IMR-90 (cell line): ENCODE data around the gene LGALS4. TPM values are rescaled to one million over a fixed set of nuclear protein-coding genes. Genes with fewer than 3 reads are reported as not detected.

Experiments used
- ATAC-seq: fragments of 200-7000 bp; cut with Tn5 transposase; 2 replicates; pipeline ENCODE4 v1.9.1; 2020; ENCODE audit warnings: low read depth, mild to moderate bottlenecking, moderate library complexity
- BruUV-seq: library from RNA; stranded (reverse); fragments of 400-500 nt; replicated peaks from 2 replicates; lab custom pipeline; 2021; lab: Mats Ljungman, UMichigan
- CTCF ChIA-PET: fragments of 300-600 bp; formaldehyde crosslinking; extraction: SDS; loops from one replicate; lab custom pipeline; 2021; ENCODE audit warnings: antibody characterized with exemption; lab: Yijun Ruan, JAX
- POLR2A ChIA-PET: fragments of 300-600 bp; sonication (Branson Sonifier 250); formaldehyde crosslinking; loops from one replicate; lab custom pipeline; 2022; ENCODE audit warnings: antibody characterized with exemption; ENCODE audit not compliant: unreplicated experiment; lab: Charles Lee
- DNase-seq: peaks from one replicate; pipeline ENCODE4 v3.0.0; 2013
- H2AFZ ChIP-seq: replicated peaks from 2 replicates; pipeline ENCODE3; 2013; ENCODE audit warnings: low read length, mild to moderate bottlenecking; ENCODE audit not compliant: poor library complexity
- H2AK5ac ChIP-seq: 2 replicates; pipeline ENCODE4 v1.6.1; 2013; ENCODE audit warnings: low read depth, low read length, inconsistent platforms
- H2AK9ac ChIP-seq: replicated peaks from 2 replicates; pipeline ENCODE3; 2013; ENCODE audit warnings: mild to moderate bottlenecking, low read depth, low read length, moderate library complexity; ENCODE audit not compliant: poor library complexity
- H2BK120ac ChIP-seq: 2 replicates; pipeline ENCODE4 v1.6.1; 2013; ENCODE audit warnings: low read depth, low read length, inconsistent platforms
- H2BK15ac ChIP-seq: 3 replicates; pipeline ENCODE4 v1.6.1; 2013; ENCODE audit warnings: low read depth, low read length, inconsistent platforms
- H2BK20ac ChIP-seq: 2 replicates; pipeline ENCODE4 v1.6.1; 2013; ENCODE audit warnings: low read depth, mild to moderate bottlenecking, inconsistent platforms, low read length, moderate library complexity
- H2BK5ac ChIP-seq: 2 replicates; pipeline ENCODE4 v1.6.1; 2013; ENCODE audit warnings: mild to moderate bottlenecking, low read depth, low read length, inconsistent platforms; ENCODE audit not compliant: poor library complexity, severe bottlenecking
- H3K14ac ChIP-seq: replicated peaks from 2 replicates; pipeline ENCODE4 v1.6.1; 2013; ENCODE audit warnings: low read depth, low read length, inconsistent platforms
- H3K18ac ChIP-seq: 2 replicates; pipeline ENCODE4 v1.6.1; 2013; ENCODE audit warnings: low read depth, low read length, control low read depth
- H3K23ac ChIP-seq: 2 replicates; pipeline ENCODE4 v1.6.1; 2013; ENCODE audit warnings: low read depth, low read length, inconsistent platforms
- H3K27ac ChIP-seq: 2 replicates; pipeline ENCODE4 v1.5.1; 2013; ENCODE audit warnings: mild to moderate bottlenecking, control low read depth, low read length; ENCODE audit not compliant: insufficient read depth
- H3K27me3 ChIP-seq: 2 replicates; pipeline ENCODE4 v1.6.1; 2013; ENCODE audit warnings: low read length; ENCODE audit not compliant: control insufficient read depth, insufficient read depth
- H3K36me3 ChIP-seq: 2 replicates; pipeline ENCODE4 v1.6.1; 2013; ENCODE audit warnings: low read length, mixed read lengths; ENCODE audit not compliant: control insufficient read depth, insufficient read depth
- H3K4ac ChIP-seq: 2 replicates; pipeline ENCODE4 v1.6.1; 2013; ENCODE audit warnings: low read depth, low read length, inconsistent platforms
- H3K4me1 ChIP-seq: 2 replicates; pipeline ENCODE4 v1.6.1; 2013; ENCODE audit warnings: low read length, mixed read lengths; ENCODE audit not compliant: control insufficient read depth, insufficient read depth
- H3K4me2 ChIP-seq: 2 replicates; pipeline ENCODE4 v1.6.1; 2013; ENCODE audit warnings: low read depth, mild to moderate bottlenecking, control low read depth, low read length, moderate library complexity
- H3K4me3 ChIP-seq: 2 replicates; pipeline ENCODE4 v1.5.1; 2013; ENCODE audit warnings: low read depth, mild to moderate bottlenecking, control low read depth, low read length, moderate library complexity; ENCODE audit not compliant: insufficient read depth
- H3K56ac ChIP-seq: 2 replicates; pipeline ENCODE4 v1.6.1; 2013; ENCODE audit warnings: low read length, inconsistent platforms; ENCODE audit not compliant: insufficient read depth; ENCODE audit errors: extremely low read depth
- H3K79me1 ChIP-seq, 2 experiments: 2 replicates each; pipeline ENCODE4 v1.6.1; 2013; ENCODE audit warnings: low read length in 2 of 2, inconsistent platforms in 1 of 2, low read depth in 1 of 2
- H3K9ac ChIP-seq: 2 replicates; pipeline ENCODE4 v1.6.1; 2013; ENCODE audit warnings: low read depth, low read length, control low read depth
- H3K9me1 ChIP-seq: 2 replicates; pipeline ENCODE4 v1.6.1; 2013; ENCODE audit warnings: low read length, inconsistent platforms; ENCODE audit not compliant: insufficient read depth
- H3K9me3 ChIP-seq: 2 replicates; pipeline ENCODE4 v1.6.1; 2013; ENCODE audit warnings: low read length; ENCODE audit not compliant: control insufficient read depth, insufficient read depth
- H4K20me1 ChIP-seq: 2 replicates; pipeline ENCODE4 v1.6.1; 2013; ENCODE audit warnings: low read length, inconsistent platforms; ENCODE audit not compliant: insufficient read depth
- H4K5ac ChIP-seq: 2 replicates; pipeline ENCODE4 v1.6.1; 2013; ENCODE audit warnings: mild to moderate bottlenecking, low read depth, low read length, control low read depth
- H4K8ac ChIP-seq, 2 experiments: 2 replicates each; pipeline ENCODE4 v1.6.1; 2013; ENCODE audit warnings: low read depth in 2 of 2, low read length in 2 of 2, control low read depth in 1 of 2, inconsistent platforms in 1 of 2
- H4K91ac ChIP-seq: 2 replicates; pipeline ENCODE4 v1.6.1; 2013; ENCODE audit warnings: low read depth, low read length, inconsistent platforms; ENCODE audit not compliant: insufficient read depth
- BHLHE40 ChIP-seq: fragments of 150-350 bp; IDR thresholded peaks from 2 replicates; pipeline ENCODE4 v1.6.1; 2016; ENCODE audit warnings: mild to moderate bottlenecking, low read depth, low read length
- CHD1 ChIP-seq: IDR thresholded peaks from 2 replicates; pipeline ENCODE4 v1.6.1; 2012; ENCODE audit warnings: low read depth, low read length, improper control_type of control experiment
- CTCF ChIP-seq: conservative IDR thresholded peaks from 2 replicates; pipeline ENCODE4 v1.5.1; 2012; ENCODE audit warnings: mild to moderate bottlenecking, low read depth, low read length, improper control_type of control experiment
- ELK1 ChIP-seq: fragments of 150-350 bp; IDR thresholded peaks from 2 replicates; pipeline ENCODE4 v1.6.1; 2016; ENCODE audit warnings: low read depth, mild to moderate bottlenecking, low read length, moderate library complexity, borderline replicate concordance
- FOS ChIP-seq: fragments of 150-350 bp; IDR thresholded peaks from 2 replicates; pipeline ENCODE4 v1.6.1; 2016; ENCODE audit warnings: low read depth, low read length
- MAFK ChIP-seq: IDR thresholded peaks from 2 replicates; pipeline ENCODE4 v1.6.1; 2012; ENCODE audit warnings: low read depth, low read length, improper control_type of control experiment
- MAZ ChIP-seq: IDR thresholded peaks from 2 replicates; pipeline ENCODE4 v1.6.1; 2012; ENCODE audit warnings: low read depth, mild to moderate bottlenecking, low read length, improper control_type of control experiment, moderate library complexity, borderline replicate concordance
- NFE2L2 ChIP-seq: fragments of 150-350 bp; IDR thresholded peaks from 2 replicates; pipeline ENCODE4 v1.6.1; 2016; ENCODE audit warnings: low read depth, mild to moderate bottlenecking, low read length
- POLR2A ChIP-seq: IDR thresholded peaks from 2 replicates; pipeline ENCODE4 v1.6.1; 2012; ENCODE audit warnings: mild to moderate bottlenecking, low read depth, low read length
- RAD21 ChIP-seq: IDR thresholded peaks from 2 replicates; pipeline ENCODE4 v1.6.1; 2012; ENCODE audit warnings: low read length, improper control_type of control experiment
- RCOR1 ChIP-seq: IDR thresholded peaks from 2 replicates; pipeline ENCODE4 v1.6.1; 2012; ENCODE audit warnings: mild to moderate bottlenecking, low read length, improper control_type of control experiment; ENCODE audit not compliant: insufficient replicate concordance
- RFX5 ChIP-seq: IDR thresholded peaks from 2 replicates; pipeline ENCODE4 v1.8.0; 2012; ENCODE audit warnings: low read depth, mild to moderate bottlenecking, low read length, moderate library complexity
- WGBS, 2 experiments: methylation state at CpG; one replicate each; pipeline versions ENCODE4 v1.1.5 to v1.1.7; 2013; ENCODE audit warnings: missing lambda C conversion rate in 2 of 2; ENCODE audit not compliant: insufficient read length in 1 of 2; ENCODE audit errors: extremely low coverage in 2 of 2; 5-methylcytosine and 5-hydroxymethylcytosine counted together
- dilution Hi-C: fragments of 300-500 bp; cut with HindIII; formaldehyde crosslinking; loops from one replicate; pipeline ENCODE4 v1.14.3; 2018; ENCODE audit warnings: low sequenced_read_pairs; ENCODE audit not compliant: unreplicated experiment
- in situ Hi-C: fragments of 300-500 bp; cut with MboI; formaldehyde crosslinking; loops from 3 replicates; pipeline ENCODE4 v1.14.3; 2019; ENCODE audit warnings: low sequenced_read_pairs, inconsistent platforms, mixed read lengths
- intact Hi-C: fragments of 100-400 bp; cut with micrococcal nuclease; formaldehyde crosslinking; loops from 2 replicates; pipeline ENCODE4 v1.10.0; 2022
- polyA plus RNA-seq, 3 experiments: library from polyadenylated mRNA; depleted of rRNA; stranded (reverse); fragments of >200 nt; gene quantifications; 2 replicates each; pipeline ENCODE4 v1.2.3, GENCODE V29; 2012; ENCODE audit warnings: low replicate concordance in 1 of 3
- total RNA-seq: library from RNA; depleted of rRNA; stranded (reverse); fragments of >200 nt; gene quantifications from 2 replicates; pipeline ENCODE4 v1.2.3, GENCODE V29; 2012
- TF ChIP-seq, protein P1 (sequence below): fragments of 150-350 bp; IDR thresholded peaks from 2 replicates; pipeline ENCODE4 v1.6.1; 2017; ENCODE audit warnings: mild to moderate bottlenecking, antibody characterized with exemption, low read length, low read depth

Gene LGALS4
- total and polyA plus RNA-seq, 2 of the 4 experiments (the other 2 are of a cell fraction): 0.29 TPM; not detected in 1

DNA sequence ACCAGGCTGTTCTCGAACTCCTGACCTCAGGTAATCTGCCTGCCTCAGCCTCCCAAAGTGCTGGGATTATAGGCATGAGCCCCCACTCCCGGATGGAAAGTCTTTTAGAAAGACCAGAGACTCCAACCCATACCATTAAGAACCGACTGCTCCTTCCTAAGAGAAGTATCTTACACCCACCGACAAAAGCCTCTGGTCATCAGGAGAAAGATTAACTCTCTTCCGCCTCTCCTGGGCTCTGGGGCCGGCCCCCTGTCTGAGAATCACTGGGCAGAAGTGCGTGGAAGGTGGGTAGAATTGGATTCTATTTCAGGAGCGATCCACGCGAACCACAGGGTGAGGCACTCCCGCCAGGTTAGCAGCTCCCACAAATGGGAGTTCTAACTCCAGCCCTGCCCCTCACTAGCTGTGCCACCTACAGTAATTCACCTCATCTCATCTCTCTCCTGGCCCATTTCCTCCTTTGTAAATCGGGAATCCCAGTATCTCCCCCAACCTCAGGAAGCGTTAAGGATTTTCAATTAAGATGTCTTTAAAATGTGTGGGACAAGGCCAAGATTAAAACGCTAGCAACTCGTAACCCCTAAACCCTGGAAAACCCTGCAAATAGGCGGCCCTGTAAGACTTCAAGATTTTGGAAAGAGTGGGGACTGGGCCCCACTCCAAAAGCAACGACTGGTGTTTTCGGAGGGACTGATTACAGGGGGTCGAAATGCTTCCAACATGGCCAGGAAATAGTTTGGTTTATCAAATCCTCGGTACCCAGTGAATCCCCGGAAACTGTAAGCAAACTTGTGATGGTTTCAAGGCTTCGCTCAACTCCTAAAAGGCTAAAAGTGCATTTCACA lies 35.8 kb upstream of the LGALS4 start:
- peak overlapping the region; percentile 90 for H2AK9ac ChIP-seq
- H3K9me1 ChIP-seq: peaks cover 11% of the 10 kb centered on the region
- no peak for ATAC-seq
- H2BK15ac ChIP-seq: no peak overlapping the region
- peak overlapping the region; percentile 83 for H3K23ac ChIP-seq
- TSS peak; percentile 44 for BruUV-seq
- no peaks in the 10 kb centered on the region for H3K9me3 ChIP-seq
- H3K27ac ChIP-seq: peak overlapping the region; percentile 41
- H2BK20ac ChIP-seq: no peak overlapping the region; the same call in 1 of the 2 replicates
- peak overlapping the region; percentile 83 for H3K14ac ChIP-seq
- H3K4me3 ChIP-seq: peak overlapping the region; percentile 49
- ChIA-PET CTCF (interaction anchor here (0.5 kb wide), 1 partner anchor 16 kb away, joined by 3 read pairs; no protein-coding TSS in a partner anchor), POLR2A (interaction anchor here (0.5 to 1.0 kb wide), 5 partner anchors 15 to 201 kb away, joined by 3 to 6 read pairs (median 3); partner anchors contain the start of gene ACTN4)
- peak overlapping the region; percentile 40 to 70 for H4K8ac ChIP-seq
- peak overlapping the region; percentile 8; the same call in 1 of the 2 replicates for H4K5ac ChIP-seq
- H2AFZ ChIP-seq: no peak overlapping the region
- H3K79me1 ChIP-seq: peaks cover 26 to 70% of the 10 kb centered on the region in 2 experiments
- H3K4me2 ChIP-seq: peak overlapping the region; percentile 89
- WGBS, 2 experiments: 0% methylated on average over 1 of the region's 22 CpGs; no CpG with 5 or more reads in 1 of the 2 experiments
- peak overlapping the region; percentile 46 for H3K4ac ChIP-seq
- H3K36me3 ChIP-seq: peaks cover 37% of the 10 kb centered on the region
- peaks cover 56% of the 10 kb centered on the region for H4K20me1 ChIP-seq
- intact Hi-C loops: loop anchor here (2.0 kb wide), 1 partner anchor 18 kb away; the partner anchor contains the start of gene ECH1
- in situ Hi-C loops: no loop called here
- H3K27me3 ChIP-seq: no peaks in the 10 kb centered on the region
- H3K18ac ChIP-seq: peak overlapping the region; percentile 22; the same call in 1 of the 2 replicates
- dilution Hi-C loops: no loop called here
- peak overlapping the region; percentile 78 for H4K91ac ChIP-seq
- H3K56ac ChIP-seq: peak overlapping the region; percentile 71
- H3K4me1 ChIP-seq: peaks cover 15% of the 10 kb centered on the region
- peak overlapping the region; percentile 69 for H2AK5ac ChIP-seq
- no peak overlapping the region for H2BK120ac ChIP-seq
- H2BK5ac ChIP-seq: peak overlapping the region; percentile 43
- no peak for DNase-seq
- H3K9ac ChIP-seq: peak overlapping the region; percentile 73
- TF ChIP-seq POLR2A (no peak; the same call in 1 of the 2 replicates), ELK1 (no peak), CHD1 (no peak; the same call in 1 of the 2 replicates), RCOR1 (no peak), MAFK (no peak), RFX5 (no peak), RAD21 (no peak), CTCF (no peak), MAZ (no peak), BHLHE40 (no peak), NFE2L2 (no peak), FOS (no peak)
- TF ChIP-seq, protein P1, sequence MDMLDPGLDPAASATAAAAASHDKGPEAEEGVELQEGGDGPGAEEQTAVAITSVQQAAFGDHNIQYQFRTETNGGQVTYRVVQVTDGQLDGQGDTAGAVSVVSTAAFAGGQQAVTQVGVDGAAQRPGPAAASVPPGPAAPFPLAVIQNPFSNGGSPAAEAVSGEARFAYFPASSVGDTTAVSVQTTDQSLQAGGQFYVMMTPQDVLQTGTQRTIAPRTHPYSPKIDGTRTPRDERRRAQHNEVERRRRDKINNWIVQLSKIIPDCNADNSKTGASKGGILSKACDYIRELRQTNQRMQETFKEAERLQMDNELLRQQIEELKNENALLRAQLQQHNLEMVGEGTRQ: no peak
